Epithelial cell of esophagus (primary cell): ENCODE measurements around the gene NAPB.

ENCODE experiments used
- DNase-seq: peaks from one replicate; pipeline ENCODE4 v3.0.0; 2010; ENCODE audit warnings: low read depth
- H3K4me3 ChIP-seq: 2 replicates; pipeline ENCODE4 v1.5.1; 2011; ENCODE audit warnings: mild to moderate bottlenecking, low read length, control low read depth
- TF ChIP-seq, protein P1 (sequence below): IDR thresholded peaks from 2 replicates; pipeline ENCODE4 v1.5.1; 2011; ENCODE audit warnings: low read depth, mild to moderate bottlenecking, low read length, control low read depth, inconsistent platforms; ENCODE audit not compliant: insufficient read depth; ENCODE audit errors: missing control alignments

NAPB gene

GRCh38 chr20:23448167-23448566 is 26.9 kb upstream of the NAPB start:
- DNase-seq = no peak
- TF ChIP-seq, protein P1, sequence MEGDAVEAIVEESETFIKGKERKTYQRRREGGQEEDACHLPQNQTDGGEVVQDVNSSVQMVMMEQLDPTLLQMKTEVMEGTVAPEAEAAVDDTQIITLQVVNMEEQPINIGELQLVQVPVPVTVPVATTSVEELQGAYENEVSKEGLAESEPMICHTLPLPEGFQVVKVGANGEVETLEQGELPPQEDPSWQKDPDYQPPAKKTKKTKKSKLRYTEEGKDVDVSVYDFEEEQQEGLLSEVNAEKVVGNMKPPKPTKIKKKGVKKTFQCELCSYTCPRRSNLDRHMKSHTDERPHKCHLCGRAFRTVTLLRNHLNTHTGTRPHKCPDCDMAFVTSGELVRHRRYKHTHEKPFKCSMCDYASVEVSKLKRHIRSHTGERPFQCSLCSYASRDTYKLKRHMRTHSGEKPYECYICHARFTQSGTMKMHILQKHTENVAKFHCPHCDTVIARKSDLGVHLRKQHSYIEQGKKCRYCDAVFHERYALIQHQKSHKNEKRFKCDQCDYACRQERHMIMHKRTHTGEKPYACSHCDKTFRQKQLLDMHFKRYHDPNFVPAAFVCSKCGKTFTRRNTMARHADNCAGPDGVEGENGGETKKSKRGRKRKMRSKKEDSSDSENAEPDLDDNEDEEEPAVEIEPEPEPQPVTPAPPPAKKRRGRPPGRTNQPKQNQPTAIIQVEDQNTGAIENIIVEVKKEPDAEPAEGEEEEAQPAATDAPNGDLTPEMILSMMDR = no peak
- no peak overlapping the region for H3K4me3 ChIP-seq

GRCh38 chr20:23446505-23446904 is 25.2 kb upstream of the NAPB start:
- TF ChIP-seq, protein P1 = peak; percentile 37
- peak; percentile 26 for DNase-seq
- no peak overlapping the region for H3K4me3 ChIP-seq

- H3K4me3 ChIP-seq = no peak overlapping the region
- TF ChIP-seq, protein P1 = no peak
- DNase-seq = peak; percentile 87
Observed at GRCh38 chr20:23445596-23446217, 24.4 kb upstream of the NAPB start.

DNA sequence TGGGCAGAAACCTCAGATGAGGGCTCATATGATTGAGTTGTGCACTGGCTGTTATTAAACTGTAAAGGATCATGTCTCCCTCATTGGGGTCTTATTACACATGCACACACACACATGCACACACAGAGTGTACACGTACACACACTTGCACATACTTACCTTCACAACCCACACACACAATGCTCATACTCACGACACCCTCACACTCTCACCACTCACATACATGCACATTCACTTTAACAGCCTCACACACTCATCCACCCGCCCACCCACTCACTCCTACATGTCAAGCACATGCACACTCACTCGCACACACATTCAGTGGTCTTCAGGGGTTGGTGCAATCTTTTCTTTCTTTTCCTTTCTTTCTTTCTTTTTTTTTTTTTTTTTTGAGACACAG is 23.6 kb upstream of the NAPB start:
- no peak for DNase-seq
- TF ChIP-seq, protein P1 = no peak
- no peak overlapping the region for H3K4me3 ChIP-seq

DNA sequence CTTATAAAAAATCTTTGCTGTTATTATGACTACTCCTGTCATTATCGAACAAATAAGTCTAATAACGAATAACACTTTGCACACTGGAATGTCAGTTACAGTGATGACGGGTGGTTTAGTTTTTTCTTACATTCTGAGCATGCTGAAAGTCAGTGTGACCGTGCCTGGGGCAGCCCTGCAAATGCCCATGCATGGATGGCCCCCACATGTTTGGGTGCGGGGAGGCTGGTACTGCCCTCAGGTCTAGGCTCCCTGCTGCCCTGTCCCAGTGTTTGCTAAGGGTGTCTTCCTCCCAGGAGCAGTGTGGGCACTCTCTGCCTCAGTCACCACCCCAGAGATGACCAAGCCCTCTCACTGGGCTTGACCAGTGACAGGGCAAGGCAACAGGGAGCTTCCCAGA is 21.1 kb upstream of the NAPB start:
- TF ChIP-seq, protein P1 = no peak
- no peak for DNase-seq
- H3K4me3 ChIP-seq = no peak overlapping the region

- TF ChIP-seq, protein P1 = peak; percentile 95
- no peak overlapping the region for H3K4me3 ChIP-seq
- DNase-seq = peak; percentile 73
Observed at GRCh38 chr20:23441850-23442313, 20.6 kb upstream of the NAPB start.

GRCh38 chr20:23440004-23440403 is 18.7 kb upstream of the NAPB start:
- DNase-seq = no peak
- H3K4me3 ChIP-seq = no peak overlapping the region
- TF ChIP-seq, protein P1 = no peak
